ENCODE results near the gene RAPGEF4.

Gene RAPGEF4

DNA sequence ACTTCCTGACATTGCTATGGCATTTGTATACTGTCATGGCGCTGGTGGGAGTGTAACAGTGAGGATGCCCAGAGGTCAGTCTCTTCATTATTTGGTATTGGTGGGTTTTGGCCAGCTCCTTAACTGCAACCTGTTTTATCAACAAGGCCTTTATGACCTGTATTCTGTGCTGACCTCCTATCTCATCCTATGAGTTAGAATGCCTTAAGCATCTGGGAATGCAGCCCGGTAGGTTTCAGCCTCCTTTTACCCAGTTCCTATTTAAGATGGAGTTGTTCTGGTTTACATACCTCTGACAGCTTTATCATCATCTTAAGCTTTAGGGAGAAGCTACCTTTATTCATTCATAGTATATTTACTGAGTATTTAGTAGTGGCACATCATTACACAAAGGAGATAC is 103.8 kb downstream of the RAPGEF4 start:
- Histone ChIP-seq H4K20me1 (ENCODE audit: control insufficient read depth, insufficient read depth, low read depth, low read length) (no peaks in the 10 kb centered on the region), H3K9me2 (replicated peaks; ENCODE audit: control insufficient read depth, low read length) (no peaks in the 10 kb centered on the region), H3K27me3 (ENCODE audit: control insufficient read depth, low read length) (peaks cover 10% of the 10 kb centered on the region; the same call in 1 of the 2 replicates), H3K36me3 (ENCODE audit: control insufficient read depth, low read length) (no peaks in the 10 kb centered on the region), H3F3A (ENCODE audit: control insufficient read depth, insufficient read depth) (no peaks in the 10 kb centered on the region), H3K4me3 (ENCODE audit: low read length) (no peak overlapping the region), H3K9me3 (ENCODE audit: control insufficient read depth, insufficient read depth, low read length) (no peaks in the 10 kb centered on the region), H3K4me1 (ENCODE audit: control insufficient read depth, low read length) (no peaks in the 10 kb centered on the region), H3K79me2 (ENCODE audit: control insufficient read depth, low read length) (no peaks in the 10 kb centered on the region), H3K27ac (ENCODE audit: low read depth, low read length) (no peak overlapping the region), H3K4me2 (ENCODE audit: low read length) (no peak overlapping the region)
- TF ChIP-seq, protein P1, sequence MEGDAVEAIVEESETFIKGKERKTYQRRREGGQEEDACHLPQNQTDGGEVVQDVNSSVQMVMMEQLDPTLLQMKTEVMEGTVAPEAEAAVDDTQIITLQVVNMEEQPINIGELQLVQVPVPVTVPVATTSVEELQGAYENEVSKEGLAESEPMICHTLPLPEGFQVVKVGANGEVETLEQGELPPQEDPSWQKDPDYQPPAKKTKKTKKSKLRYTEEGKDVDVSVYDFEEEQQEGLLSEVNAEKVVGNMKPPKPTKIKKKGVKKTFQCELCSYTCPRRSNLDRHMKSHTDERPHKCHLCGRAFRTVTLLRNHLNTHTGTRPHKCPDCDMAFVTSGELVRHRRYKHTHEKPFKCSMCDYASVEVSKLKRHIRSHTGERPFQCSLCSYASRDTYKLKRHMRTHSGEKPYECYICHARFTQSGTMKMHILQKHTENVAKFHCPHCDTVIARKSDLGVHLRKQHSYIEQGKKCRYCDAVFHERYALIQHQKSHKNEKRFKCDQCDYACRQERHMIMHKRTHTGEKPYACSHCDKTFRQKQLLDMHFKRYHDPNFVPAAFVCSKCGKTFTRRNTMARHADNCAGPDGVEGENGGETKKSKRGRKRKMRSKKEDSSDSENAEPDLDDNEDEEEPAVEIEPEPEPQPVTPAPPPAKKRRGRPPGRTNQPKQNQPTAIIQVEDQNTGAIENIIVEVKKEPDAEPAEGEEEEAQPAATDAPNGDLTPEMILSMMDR (IDR thresholded peaks at IDR 0.05; ENCODE audit: low read depth, low read length, poor library complexity, severe bottlenecking): no peak

DNA sequence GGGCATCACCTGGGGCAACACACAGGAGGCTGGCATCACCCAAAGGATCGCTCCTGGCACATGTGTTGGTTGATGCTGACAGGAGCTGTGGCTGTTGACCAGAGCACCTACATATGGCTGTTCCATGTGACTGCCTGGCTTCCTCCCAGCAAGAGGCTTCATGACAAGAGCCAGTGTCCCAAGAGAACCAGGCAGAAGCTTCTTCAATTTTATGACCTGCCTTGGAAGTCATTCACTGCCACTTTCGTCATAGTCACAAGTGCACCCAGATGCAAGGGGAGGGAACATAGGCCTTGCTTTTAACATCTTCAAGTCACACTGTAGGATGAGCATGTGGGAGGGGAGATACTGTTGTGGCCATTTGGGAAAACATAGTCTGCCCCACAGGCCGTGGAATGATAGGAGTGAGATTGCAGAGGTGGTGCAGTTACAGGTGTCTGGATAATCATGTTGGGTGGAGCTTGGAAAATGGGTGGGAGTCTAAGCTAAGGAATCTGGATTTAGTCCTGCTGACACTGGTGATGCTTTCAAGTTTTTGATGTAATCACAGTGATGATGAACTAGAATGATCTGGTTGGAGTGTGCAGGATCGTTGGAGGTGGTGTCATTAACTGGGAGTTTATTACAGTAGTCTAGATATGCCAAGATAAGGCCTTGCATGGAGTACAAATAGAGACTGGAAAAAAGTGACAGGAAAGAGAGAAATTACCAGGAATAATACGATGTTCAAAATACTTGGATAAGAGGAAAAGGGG is 107.0 kb downstream of the RAPGEF4 start:
- Histone ChIP-seq H3K4me2 (ENCODE audit: low read length) (no peak overlapping the region), H3K4me3 (ENCODE audit: low read length) (no peak overlapping the region), H3K4me1 (ENCODE audit: control insufficient read depth, low read length) (no peaks in the 10 kb centered on the region), H3K9me2 (replicated peaks; ENCODE audit: control insufficient read depth, low read length) (no peaks in the 10 kb centered on the region), H3K27me3 (ENCODE audit: control insufficient read depth, low read length) (peaks cover 7% of the 10 kb centered on the region; the same call in 1 of the 2 replicates), H3K79me2 (ENCODE audit: control insufficient read depth, low read length) (no peaks in the 10 kb centered on the region), H3F3A (ENCODE audit: control insufficient read depth, insufficient read depth) (no peaks in the 10 kb centered on the region), H4K20me1 (ENCODE audit: control insufficient read depth, insufficient read depth, low read depth, low read length) (no peaks in the 10 kb centered on the region), H3K27ac (ENCODE audit: low read depth, low read length) (no peak overlapping the region), H3K9me3 (ENCODE audit: control insufficient read depth, insufficient read depth, low read length) (no peaks in the 10 kb centered on the region), H3K36me3 (ENCODE audit: control insufficient read depth, low read length) (no peaks in the 10 kb centered on the region)
- TF ChIP-seq, protein P1 (IDR thresholded peaks at IDR 0.05; ENCODE audit: low read depth, low read length, poor library complexity, severe bottlenecking): no peak
- no peak for TF ChIP-seq EZH2phosphoT487 (IDR thresholded peaks at IDR 0.05; ENCODE audit: borderline replicate concordance, low read length)

DNA sequence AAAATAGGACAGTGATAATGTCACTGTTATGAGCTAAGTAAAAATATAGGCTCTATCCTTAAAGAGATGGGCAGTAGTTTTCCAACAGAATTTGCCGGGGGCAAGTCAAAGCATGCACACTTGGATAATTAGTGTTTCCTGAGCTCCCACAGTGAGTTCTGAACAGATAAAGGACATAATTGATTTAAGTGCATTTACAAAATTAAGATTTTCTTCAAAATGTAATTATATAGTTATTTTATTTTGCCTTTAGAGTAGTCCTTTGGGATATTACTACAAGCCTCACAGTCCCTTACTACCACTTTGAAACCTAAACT is 107.6 kb downstream of the RAPGEF4 start:
- H3K4me3 ChIP-seq (ENCODE audit: low read length): no peak overlapping the region
- TF ChIP-seq, protein P1 (IDR thresholded peaks at IDR 0.05; ENCODE audit: low read depth, low read length, poor library complexity, severe bottlenecking): no peak
- TF ChIP-seq EZH2phosphoT487 (IDR thresholded peaks at IDR 0.05; ENCODE audit: borderline replicate concordance, low read length): no peak
- H3K79me2 ChIP-seq (ENCODE audit: control insufficient read depth, low read length): no peaks in the 10 kb centered on the region
- H3K9me3 ChIP-seq (ENCODE audit: control insufficient read depth, insufficient read depth, low read length): no peaks in the 10 kb centered on the region
- no peak overlapping the region for H3K4me2 ChIP-seq (ENCODE audit: low read length)
- no peaks in the 10 kb centered on the region for H4K20me1 ChIP-seq (ENCODE audit: control insufficient read depth, insufficient read depth, low read depth, low read length)
- no peaks in the 10 kb centered on the region for H3F3A ChIP-seq (ENCODE audit: control insufficient read depth, insufficient read depth)
- no peaks in the 10 kb centered on the region for H3K4me1 ChIP-seq (ENCODE audit: control insufficient read depth, low read length)
- H3K27ac ChIP-seq (ENCODE audit: low read depth, low read length): no peak overlapping the region
- H3K36me3 ChIP-seq (ENCODE audit: control insufficient read depth, low read length): no peaks in the 10 kb centered on the region
- H3K27me3 ChIP-seq (ENCODE audit: control insufficient read depth, low read length): peaks cover 7% of the 10 kb centered on the region; the same call in 1 of the 2 replicates
- no peaks in the 10 kb centered on the region for H3K9me2 ChIP-seq (replicated peaks; ENCODE audit: control insufficient read depth, low read length)
